Gastroesophageal sphincter (tissue), 4 donors: ENCODE measurements around the gene CAPZB. TPM values are rescaled to one million over a fixed set of nuclear protein-coding genes. Genes with fewer than 3 reads are reported as not detected.
"Not testable (repeated sequence)": the region's sequence is repeated elsewhere in the genome, so short reads cannot be mapped to it uniquely, and the experiment has no call there.

Experiments used
- ATAC-seq: fragments of 150-250 bp; one replicate; pipeline ENCODE4 v1.9.1; 2016; ENCODE audit warnings: mild to moderate bottlenecking, moderate library complexity
- H3K27ac ChIP-seq, 4 donors: fragments of 200-600 bp; sonication (generic) in 3 of 4; 1 replicate in 3 of 4; 2 replicates in 1 of 4; pipeline ENCODE4 v1.5.1; 2016 to 2019
- H3K27me3 ChIP-seq: fragments of 200-600 bp; sonication (generic); one replicate; pipeline ENCODE4 v1.5.1; 2019
- H3K36me3 ChIP-seq, 2 donors: fragments of 200-600 bp; sonication (generic); one replicate each; pipeline ENCODE4 v1.5.1; 2019; ENCODE audit warnings: control low read depth in 1 of 2
- H3K4me1 ChIP-seq, 3 donors: fragments of 200-600 bp; sonication (generic); 1 replicate in 2 of 3; 2 replicates in 1 of 3; pipeline ENCODE4 v1.5.1; 2016 to 2019; ENCODE audit warnings: control low read depth in 2 of 3
- H3K4me3 ChIP-seq, 2 donors: fragments of 200-600 bp; sonication (generic); one replicate each; pipeline ENCODE4 v1.5.1; 2019; ENCODE audit warnings: mild to moderate bottlenecking in 1 of 2, moderate library complexity in 1 of 2
- H3K9me3 ChIP-seq, 3 donors: fragments of 200-600 bp; sonication (generic); one replicate each; pipeline ENCODE4 v1.5.1; 2017 to 2019; ENCODE audit warnings: control low read depth in 2 of 3
- CTCF ChIP-seq, 4 experiments: fragments of 200-600 bp in 2 of 4; fragments of 450-650 bp in 2 of 4; sonication (generic) in 1 of 4; IDR thresholded peaks; one replicate each; pipeline ENCODE4 v1.5.1; 2017 to 2019; ENCODE audit warnings: antibody characterized with exemption in 4 of 4, mild to moderate bottlenecking in 2 of 4, moderate library complexity in 2 of 4
- EP300 ChIP-seq: sonication (generic); formaldehyde crosslinking; IDR thresholded peaks from one replicate; pipeline ENCODE4 v1.6.1; 2017; ENCODE audit warnings: antibody characterized with exemption, mild to moderate bottlenecking
- POLR2A ChIP-seq, 2 donors: fragments of 450-650 bp; IDR thresholded peaks; one replicate each; pipeline ENCODE4 v1.6.1; 2017; ENCODE audit warnings: antibody characterized with exemption in 2 of 2, mild to moderate bottlenecking in 2 of 2, moderate library complexity in 1 of 2
- POLR2AphosphoS5 ChIP-seq: sonication (generic); formaldehyde crosslinking; IDR thresholded peaks from one replicate; pipeline ENCODE4 v1.6.1; 2017; ENCODE audit warnings: antibody characterized with exemption
- WGBS, 2 donors: methylation state at CpG; one replicate each; pipeline ENCODE4 v1.1.5; 2018; ENCODE audit warnings: low coverage in 1 of 2; 5-methylcytosine and 5-hydroxymethylcytosine counted together
- total RNA-seq, 4 donors: library from RNA; depleted of rRNA; stranded (reverse); fragments of >200 nt; gene quantifications; one replicate each; pipeline ENCODE4 v1.1.0, GENCODE V29; 2016

Gene CAPZB
- total RNA-seq, 4 donors from 2014 or later: 160 to 288 (median 184) TPM

- H3K9me3 ChIP-seq: no peaks in the 10 kb centered on the region
- peaks cover 0 to 21% (median 8%) of the 10 kb centered on the region in 3 donors for H3K4me1 ChIP-seq
- no peak overlapping the region for H3K4me3 ChIP-seq
- no CpG with 5 or more reads among the region's 6 CpGs for WGBS, 2 donors
- no peak for ATAC-seq
- no peaks in the 10 kb centered on the region for H3K27me3 ChIP-seq
- H3K36me3 ChIP-seq: peaks cover 0 to 69% of the 10 kb centered on the region in 2 donors
- H3K27ac ChIP-seq: no peak overlapping the region
- no peak for TF ChIP-seq POLR2AphosphoS5
- no peak for TF ChIP-seq POLR2A (IDR thresholded peaks at IDR 0.05)
- no peak for TF ChIP-seq CTCF (IDR thresholded peaks at IDR 0.05)
- TF ChIP-seq EP300: no peak
Measured at GRCh38 chr1:19306941-19307340, 178.4 kb downstream of the CAPZB start.

- no peak for TF ChIP-seq POLR2AphosphoS5
- TF ChIP-seq EP300: no peak
- no peak for TF ChIP-seq CTCF (IDR thresholded peaks at IDR 0.05)
- TF ChIP-seq POLR2A (IDR thresholded peaks at IDR 0.05): no peak
- Histone ChIP-seq H3K27ac (no peak overlapping the region), H3K9me3 (no peaks in the 10 kb centered on the region), H3K4me3 (no peak overlapping the region), H3K36me3 (peaks cover 0 to 73% of the 10 kb centered on the region in 2 donors), H3K4me1 (peaks cover 0 to 11% (median 3%) of the 10 kb centered on the region in 3 donors), H3K27me3 (no peaks in the 10 kb centered on the region)
- ATAC-seq: no peak
- 82 to 100% methylated on average over 1 to 2 of the region's 11 CpGs for WGBS, 2 donors
Measured at GRCh38 chr1:19305880-19306279, 179.5 kb downstream of the CAPZB start.

- not testable (repeated sequence) for H3K27me3 ChIP-seq, H3K9me3 ChIP-seq, H3K4me3 ChIP-seq, H3K27ac ChIP-seq, H3K4me1 ChIP-seq, ATAC-seq
- H3K36me3 ChIP-seq: peaks cover 0 to 79% of the 10 kb centered on the region in 2 donors
- 81 to 86% methylated on average over 2 to 4 of the region's 10 CpGs for WGBS, 2 donors
Measured at GRCh38 chr1:19304081-19304480, 181.3 kb downstream of the CAPZB start.

- TF ChIP-seq EP300 (no peak), CTCF (IDR thresholded peaks at IDR 0.05) (no peak), POLR2AphosphoS5 (no peak), POLR2A (IDR thresholded peaks at IDR 0.05) (no peak)
- no peak for ATAC-seq
- H3K4me3 ChIP-seq: no peak overlapping the region
- peaks cover 0 to 4% (median 0%) of the 10 kb centered on the region in 3 donors for H3K9me3 ChIP-seq
- no peak overlapping the region for H3K27ac ChIP-seq
- H3K36me3 ChIP-seq: peaks cover 0 to 56% of the 10 kb centered on the region in 2 donors
- H3K4me1 ChIP-seq: no peaks in the 10 kb centered on the region
- no peaks in the 10 kb centered on the region for H3K27me3 ChIP-seq
- WGBS, 2 donors: 50% methylated on average over 1 of the region's 2 CpGs; no CpG with 5 or more reads in 1 of the 2 donors
Measured at GRCh38 chr1:19300211-19300610, 185.1 kb downstream of the CAPZB start.

- no peak overlapping the region for H3K27ac ChIP-seq
- no peaks in the 10 kb centered on the region for H3K27me3 ChIP-seq
- 70 to 85% methylated on average over 2 of the region's 2 CpGs for WGBS, 2 donors
- no peak overlapping the region for H3K4me3 ChIP-seq
- ATAC-seq: no peak
- H3K9me3 ChIP-seq: peaks cover 0 to 20% (median 0%) of the 10 kb centered on the region in 3 donors
- peaks cover 0 to 27% of the 10 kb centered on the region in 2 donors for H3K36me3 ChIP-seq
- no peak for TF ChIP-seq POLR2A (IDR thresholded peaks at IDR 0.05)
- TF ChIP-seq EP300: no peak
- no peak for TF ChIP-seq POLR2AphosphoS5
- no peak for TF ChIP-seq CTCF (IDR thresholded peaks at IDR 0.05)
- H3K4me1 ChIP-seq: no peaks in the 10 kb centered on the region
Measured at GRCh38 chr1:19294638-19295037, 190.7 kb downstream of the CAPZB start.
